ENCODE data around the gene RHBDD1.

Gene RHBDD1

GRCh38 chr2:226915846-226916360 is 80.0 kb downstream of the RHBDD1 start:
- Mint-ChIP-seq H3K4me3 (no peak overlapping the region), H3K27me3 (ENCODE audit: low read depth) (no peaks in the 10 kb centered on the region), H3K27ac (no peak overlapping the region), H3K4me1 (no peaks in the 10 kb centered on the region), H3K9me3 (peaks cover 7% of the 10 kb centered on the region), H3K36me3 (ENCODE audit: low read depth) (peaks cover 7% of the 10 kb centered on the region)
- TF ChIP-seq CTCF (IDR thresholded peaks at IDR 0.05; ENCODE audit: unreplicated experiment in 3 of 3), result no peak

- peaks cover 7% of the 10 kb centered on the region for H3K9me3 Mint-ChIP-seq
- no peak overlapping the region for H3K4me3 Mint-ChIP-seq
- H3K36me3 Mint-ChIP-seq (ENCODE audit: low read depth), result peaks cover 7% of the 10 kb centered on the region
- no peak overlapping the region for H3K27ac Mint-ChIP-seq
- no peaks in the 10 kb centered on the region for H3K4me1 Mint-ChIP-seq
- H3K27me3 Mint-ChIP-seq (ENCODE audit: low read depth), result no peaks in the 10 kb centered on the region
- no peak for TF ChIP-seq CTCF (IDR thresholded peaks at IDR 0.05; ENCODE audit: unreplicated experiment in 3 of 3)
Observed at GRCh38 chr2:226916669-226917068, 80.8 kb downstream of the RHBDD1 start.

GRCh38 chr2:226932443-226932842 is 96.6 kb downstream of the RHBDD1 start:
- no peaks in the 10 kb centered on the region for H3K27me3 Mint-ChIP-seq (ENCODE audit: low read depth)
- H3K36me3 Mint-ChIP-seq (ENCODE audit: low read depth), result peaks cover 16% of the 10 kb centered on the region
- no peak overlapping the region for H3K27ac Mint-ChIP-seq
- H3K9me3 Mint-ChIP-seq, result peaks cover 26% of the 10 kb centered on the region
- no peaks in the 10 kb centered on the region for H3K4me1 Mint-ChIP-seq
- TF ChIP-seq CTCF (IDR thresholded peaks at IDR 0.05; ENCODE audit: unreplicated experiment in 3 of 3), result no peak
- no peak overlapping the region for H3K4me3 Mint-ChIP-seq

GRCh38 chr2:226934546-226935201 is 98.8 kb downstream of the RHBDD1 start:
- H3K27me3 Mint-ChIP-seq (ENCODE audit: low read depth), result no peaks in the 10 kb centered on the region
- TF ChIP-seq CTCF (IDR thresholded peaks at IDR 0.05; ENCODE audit: unreplicated experiment in 3 of 3), result no peak
- no peak overlapping the region for H3K27ac Mint-ChIP-seq
- H3K4me1 Mint-ChIP-seq, result no peaks in the 10 kb centered on the region
- peaks cover 12% of the 10 kb centered on the region for H3K9me3 Mint-ChIP-seq
- H3K36me3 Mint-ChIP-seq (ENCODE audit: low read depth), result peaks cover 3% of the 10 kb centered on the region
- no peak overlapping the region for H3K4me3 Mint-ChIP-seq

GRCh38 chr2:226943862-226944620 is 108.2 kb downstream of the RHBDD1 start:
- Mint-ChIP-seq H3K36me3 (ENCODE audit: low read depth) (peaks cover 18% of the 10 kb centered on the region), H3K27ac (no peak overlapping the region), H3K9me3 (peaks cover 16% of the 10 kb centered on the region), H3K4me3 (no peak overlapping the region), H3K27me3 (ENCODE audit: low read depth) (no peaks in the 10 kb centered on the region), H3K4me1 (no peaks in the 10 kb centered on the region)
- TF ChIP-seq CTCF (IDR thresholded peaks at IDR 0.05; ENCODE audit: unreplicated experiment in 3 of 3), result no peak

Data from nephron (organoid).